ENCODE results near the gene STXBP5. TPM values are rescaled to one million over a fixed set of nuclear protein-coding genes. Genes with fewer than 3 reads are reported as not detected.

STXBP5 gene
- total and polyA plus RNA-seq, 9 of the 15 experiments (the other 6 are each of a cell fraction or from before 2014, with no cell fraction given): 23.3 to 172 (median 71.5) TPM

GRCh38 chr6:147231589-147231988, 27.4 kb downstream of the STXBP5 start:
- Histone ChIP-seq H3K4me2 (ENCODE audit: insufficient read depth, low read length) (no peak overlapping the region), H3K27ac (ENCODE audit: extremely low read depth, low read depth, low read length) (no peak overlapping the region), H3K79me2 (ENCODE audit: control insufficient read depth, insufficient read depth, low read length) (peaks cover 98% of the 10 kb centered on the region), H3K27me3 (ENCODE audit: control insufficient read depth in 2 of 2, insufficient read depth in 2 of 2, low read length in 2 of 2) (no peaks in the 10 kb centered on the region), H2AFZ (ENCODE audit: low read depth, low read length) (no peak overlapping the region), H3K9me3 (replicated peaks; ENCODE audit: control insufficient read depth, insufficient read depth, low read depth, low read length) (no peaks in the 10 kb centered on the region), H3K4me3 (no peak overlapping the region), H4K20me1 (replicated peaks; ENCODE audit: control insufficient read depth, insufficient read depth, low read length) (no peaks in the 10 kb centered on the region), H3K4me1 (replicated peaks in 1 of 2; ENCODE audit: control insufficient read depth in 2 of 2, insufficient read depth in 2 of 2, low read length in 2 of 2) (peaks cover 0 to 6% of the 10 kb centered on the region in 2 experiments; a peak in 1 of 5 replicates), H3K9ac (ENCODE audit: insufficient read depth in 1 of 2, low read depth in 2 of 2, low read length in 2 of 2) (no peak overlapping the region), H3K9me1 (ENCODE audit: control insufficient read depth, insufficient read depth, low read length) (no peaks in the 10 kb centered on the region), H3K36me3 (ENCODE audit: control insufficient read depth, insufficient read depth, low read length) (peaks cover 98% of the 10 kb centered on the region)
- in situ Hi-C loops (cut with MboI) (no loop called here), intact Hi-C loops (cut with micrococcal nuclease) (no loop called here)
- no TSS peak for BruUV-seq (replicated peaks)
- ChIA-PET POLR2A (interaction anchor here (1.3 to 2.3 kb wide), 3 partner anchors 9 to 330 kb away, joined by 3 to 8 read pairs (median 7); no protein-coding TSS in a partner anchor), CTCF (ENCODE audit: low intra/inter-chr PET ratio) (no interaction called here)
- FAIRE-seq (no peak), DNase-seq (ENCODE audit: extremely low read depth in 1 of 4, low spot score in 3 of 4) (no peak), ATAC-seq (no peak)
- TF ChIP-seq KLF1 (tag; IDR thresholded peaks at IDR 0.05) (no peak), ZNF263 (CRISPR knock-in tag; IDR thresholded peaks at IDR 0.05; ENCODE audit: borderline replicate concordance) (no peak), ZNF668 (CRISPR knock-in tag; IDR thresholded peaks at IDR 0.05) (no peak), ZNF316 (IDR thresholded peaks at IDR 0.05) (peak; percentile 85), HDAC3 (IDR thresholded peaks at IDR 0.05; ENCODE audit: borderline replicate concordance, partially characterized antibody) (no peak), HMG20B (CRISPR knock-in tag; IDR thresholded peaks at IDR 0.05) (no peak), CREB1 (IDR thresholded peaks at IDR 0.05) (no peak), CREB1 (CRISPR knock-in tag; IDR thresholded peaks at IDR 0.05) (no peak), FOXP1 (CRISPR knock-in tag; IDR thresholded peaks at IDR 0.05) (no peak), POLR2G (IDR thresholded peaks at IDR 0.05; ENCODE audit: low read depth, low read length) (0 out of 2 replicates have a peak, but pooled peaks have one; percentile 4), CHD4 (IDR thresholded peaks at IDR 0.05; ENCODE audit: insufficient read depth, insufficient replicate concordance, low read depth, low read length, poor library complexity, severe bottlenecking) (no peak), C11orf30 (IDR thresholded peaks at IDR 0.05; ENCODE audit: low read depth) (peak; percentile 69), ZKSCAN3 (CRISPR knock-in tag; IDR thresholded peaks at IDR 0.05) (no peak), MIER1 (IDR thresholded peaks at IDR 0.05; ENCODE audit: low read depth) (no peak), WHSC1 (IDR thresholded peaks at IDR 0.05; ENCODE audit: low read length) (no peak), POLR2AphosphoS5 (IDR thresholded peaks at IDR 0.05; ENCODE audit: control insufficient read depth, insufficient read depth, low read depth, low read length) (0 out of 2 replicates have a peak, but pooled peaks have one; percentile 55), ATF1 (CRISPR knock-in tag; IDR thresholded peaks at IDR 0.05) (no peak), ATF1 (tag; IDR thresholded peaks at IDR 0.05) (no peak), PCBP1 (IDR thresholded peaks at IDR 0.05; ENCODE audit: low read depth, low read length, poor library complexity, severe bottlenecking) (no peak), TEAD2 (tag; IDR thresholded peaks at IDR 0.05) (no peak), PHTF2 (CRISPR knock-in tag; IDR thresholded peaks at IDR 0.05) (no peak), TAF7 (tag; IDR thresholded peaks at IDR 0.05) (no peak), PRPF4 (IDR thresholded peaks at IDR 0.05; ENCODE audit: insufficient read depth, low read depth, low read length, poor library complexity, severe bottlenecking) (no peak), THRAP3 (IDR thresholded peaks at IDR 0.05; ENCODE audit: borderline replicate concordance) (no peak)
- TF ChIP-seq, protein P1, sequence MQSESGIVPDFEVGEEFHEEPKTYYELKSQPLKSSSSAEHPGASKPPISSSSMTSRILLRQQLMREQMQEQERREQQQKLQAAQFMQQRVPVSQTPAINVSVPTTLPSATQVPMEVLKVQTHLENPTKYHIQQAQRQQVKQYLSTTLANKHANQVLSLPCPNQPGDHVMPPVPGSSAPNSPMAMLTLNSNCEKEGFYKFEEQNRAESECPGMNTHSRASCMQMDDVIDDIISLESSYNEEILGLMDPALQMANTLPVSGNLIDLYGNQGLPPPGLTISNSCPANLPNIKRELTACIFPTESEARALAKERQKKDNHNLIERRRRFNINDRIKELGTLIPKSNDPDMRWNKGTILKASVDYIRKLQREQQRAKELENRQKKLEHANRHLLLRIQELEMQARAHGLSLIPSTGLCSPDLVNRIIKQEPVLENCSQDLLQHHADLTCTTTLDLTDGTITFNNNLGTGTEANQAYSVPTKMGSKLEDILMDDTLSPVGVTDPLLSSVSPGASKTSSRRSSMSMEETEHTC (IDR thresholded peaks at IDR 0.05): no peak
- WGBS (ENCODE audit: insufficient coverage, low coverage, missing lambda C conversion rate): 72% methylated on average over 1 of the region's 1 CpG

Measured in K562 (cell line).